Measurements from ENCODE around the gene AOAH.

DNA sequence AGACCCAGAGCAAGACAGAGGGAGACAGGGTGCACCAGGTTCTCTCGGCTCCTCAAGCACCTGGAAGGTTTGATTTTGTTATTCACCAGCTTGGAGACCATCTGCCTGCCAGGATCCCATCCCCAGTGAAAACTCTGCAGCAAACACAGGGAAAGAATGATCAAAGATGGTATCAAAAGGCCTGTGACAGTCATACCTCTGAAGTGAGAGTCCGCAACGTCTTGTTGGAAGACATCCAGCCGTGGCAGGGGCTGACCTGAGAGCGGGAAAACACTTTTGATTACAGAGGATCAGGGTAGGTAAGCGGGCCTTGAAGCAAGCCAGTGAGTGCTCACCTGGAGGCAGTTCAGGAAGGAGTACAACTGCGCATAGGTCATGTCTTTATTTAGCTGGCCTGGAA is 192.3 kb downstream of the AOAH start:
- TF ChIP-seq EZH2 (IDR thresholded peaks at IDR 0.05; ENCODE audit: insufficient read depth, poor library complexity, severe bottlenecking) (no peak), EZH2phosphoT487 (IDR thresholded peaks at IDR 0.05; ENCODE audit: insufficient read depth, low read depth) (no peak)

Data from GM23248 (cell line).